ENCODE results near the gene CD9.

Gene CD9

GRCh38 chr12:6277982-6278438 is 77.8 kb downstream of the CD9 start:
- peak; percentile 11 for DNase-seq

DNA sequence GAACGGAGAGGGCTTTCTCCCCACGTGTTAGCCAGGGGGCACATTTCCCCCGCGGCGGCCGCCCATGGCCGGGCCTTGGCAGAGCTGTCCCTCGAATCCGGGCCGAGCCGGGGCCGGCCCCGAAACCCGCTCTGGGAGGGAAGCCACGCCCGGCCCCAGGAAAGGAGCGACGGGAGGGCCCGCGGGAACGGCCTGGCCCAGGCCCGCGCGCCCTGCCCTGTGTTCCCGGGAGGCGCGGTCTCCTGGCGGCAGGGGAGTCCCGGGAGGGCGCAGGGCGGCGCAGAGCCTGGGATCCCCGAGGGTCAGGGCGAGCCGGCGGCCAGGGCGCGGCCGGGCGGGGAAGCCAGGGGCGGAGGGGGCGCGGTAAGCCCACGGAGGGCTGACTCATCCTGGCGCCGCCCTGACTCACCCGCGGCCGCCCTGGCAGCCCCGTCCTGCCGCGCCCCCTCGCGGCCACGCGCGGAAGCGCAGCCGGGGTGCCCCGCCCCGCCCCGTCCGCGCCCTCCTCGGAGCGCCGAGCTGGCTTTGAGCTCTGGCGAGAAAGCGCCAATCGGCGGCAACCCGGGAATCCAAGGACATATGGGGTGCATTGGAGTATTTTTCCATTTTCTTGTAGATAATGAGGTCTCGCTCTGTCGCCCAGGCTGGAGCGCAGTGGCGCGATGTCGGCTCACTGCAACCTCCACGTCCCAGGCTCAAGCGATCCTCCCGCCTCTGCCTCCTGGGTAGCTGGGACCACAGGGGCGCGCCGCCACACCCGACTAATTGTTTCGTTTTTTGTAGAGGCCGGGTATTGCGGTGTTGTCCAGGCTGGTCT is 78.4 kb downstream of the CD9 start:
- peak; percentile 85 for DNase-seq

- DNase-seq, result no peak
These were observed 79.0 kb downstream of the CD9 start for GRCh38 chr12:6279256-6279628.

DNA sequence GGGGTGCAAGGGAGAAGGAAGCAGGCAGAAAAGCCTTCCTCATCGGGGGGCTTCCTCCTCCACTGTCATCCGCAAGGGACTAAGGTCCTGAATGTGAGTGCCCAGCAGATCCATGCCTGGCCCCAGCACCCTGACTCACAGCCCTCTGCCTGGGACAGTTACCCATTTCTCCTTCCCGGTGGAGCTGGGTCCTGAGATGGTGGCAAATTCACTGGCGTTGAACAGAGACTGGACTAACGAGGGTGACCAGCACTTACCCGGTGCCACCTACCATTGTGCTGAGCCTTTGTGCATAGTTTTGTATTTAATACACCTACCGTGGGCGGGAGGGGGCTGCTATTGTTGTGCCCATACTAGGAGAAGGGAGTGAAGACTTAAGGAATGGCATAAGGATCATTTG is 79.4 kb downstream of the CD9 start:
- DNase-seq, result no peak

DNA sequence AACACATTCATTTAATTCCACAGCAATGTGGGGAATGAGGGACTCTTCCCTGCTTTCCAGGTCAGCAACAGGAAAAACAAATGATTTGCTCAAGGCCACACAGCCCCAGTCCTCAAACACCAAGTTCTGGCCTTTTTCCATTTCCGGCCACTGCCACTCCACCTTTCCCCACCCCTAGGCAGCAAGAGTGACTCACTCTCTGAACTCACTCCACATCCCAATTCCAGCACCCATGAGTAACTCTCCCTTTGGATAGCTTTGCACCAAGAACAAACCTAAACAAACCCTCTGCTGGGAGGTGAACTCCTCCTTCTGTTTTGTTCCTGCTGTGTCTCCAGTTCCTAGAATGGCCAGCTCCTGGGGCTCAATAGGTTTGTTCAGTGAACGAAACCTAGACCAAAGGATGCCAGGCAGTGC is 79.9 kb downstream of the CD9 start:
- no peak for DNase-seq

- DNase-seq, result no peak
These were observed 80.5 kb downstream of the CD9 start for GRCh38 chr12:6280672-6281071.

DNA sequence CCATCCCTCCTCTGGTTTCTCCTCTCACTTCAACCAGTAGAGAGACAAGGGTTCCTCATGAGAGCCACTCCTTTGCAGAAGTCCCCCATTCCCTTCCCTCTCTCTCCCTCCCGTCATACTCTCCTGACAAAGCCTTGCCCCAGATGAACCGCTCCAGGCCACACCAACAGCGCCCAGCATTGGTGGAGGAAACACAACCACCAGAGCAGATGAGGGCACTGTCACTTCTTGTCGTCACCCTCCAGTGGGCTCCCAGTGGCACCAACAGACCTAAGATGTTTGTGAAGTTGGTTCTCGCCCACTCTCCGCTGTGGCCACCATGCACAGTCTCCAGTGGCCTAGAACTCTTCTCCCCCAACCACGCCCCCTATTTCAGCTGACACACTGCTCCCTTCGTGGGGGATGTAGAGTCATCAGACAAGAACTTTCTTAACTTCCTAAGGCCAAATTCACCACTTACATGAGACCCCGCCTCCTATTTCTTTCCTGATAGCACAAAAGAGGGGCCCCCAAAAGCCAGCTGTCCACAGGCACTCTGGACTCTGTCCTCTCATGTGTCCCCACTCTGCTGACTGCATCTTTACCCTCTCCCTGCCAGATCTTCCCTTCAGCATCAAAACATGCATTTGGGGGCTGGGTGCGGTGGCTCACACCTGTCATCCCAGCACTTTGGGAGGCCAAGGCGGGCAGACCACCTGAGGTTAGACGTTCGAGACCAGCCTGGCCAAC is 81.0 kb downstream of the CD9 start:
- no peak for DNase-seq

DNA sequence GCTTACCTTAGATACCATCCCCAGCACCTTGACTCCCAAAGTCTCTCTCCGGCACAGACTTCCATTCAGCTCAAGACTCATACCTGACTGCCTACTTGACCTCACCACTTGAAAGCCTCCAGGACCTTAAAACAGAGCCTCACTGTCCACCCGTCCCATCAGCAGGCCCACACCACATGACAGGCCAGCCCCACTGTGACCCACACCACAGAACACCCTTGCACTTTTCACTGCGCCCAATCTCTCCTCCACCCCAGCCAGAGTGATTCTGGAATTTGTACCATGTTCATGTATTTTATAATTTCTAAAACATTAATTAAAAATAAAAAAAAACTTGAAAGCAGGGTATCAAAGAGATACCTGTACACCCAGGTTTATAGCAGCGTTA is 82.2 kb downstream of the CD9 start:
- DNase-seq, result no peak

- DNase-seq, result no peak
These were observed 84.1 kb downstream of the CD9 start for GRCh38 chr12:6284273-6284672.

GRCh38 chr12:6285063-6285477 is 84.9 kb downstream of the CD9 start:
- peak; percentile 69 for DNase-seq

GRCh38 chr12:6285532-6286306 is 85.5 kb downstream of the CD9 start:
- no peak for DNase-seq
